DMS53 treated with DMSO at 0.1 percent for 48 hours (cell line): ENCODE measurements around the gene STXBP6.

Experiments
- DNase-seq: peaks from one replicate; lab custom pipeline; 2025; ENCODE audit not compliant: unreplicated experiment; lab: John Stamatoyannopoulos, UW

The STXBP6 gene

GRCh38 chr14:25049568-25050268 lies at the start of gene STXBP6:
STXBP6 (minus strand) TSS chr14:25050147; CDS start chr14:24974818, 75,329 bp downstream.
- peak; percentile 30 for DNase-seq

- DNase-seq: no peak
Measured at GRCh38 chr14:25097120-25097519, 47.2 kb upstream of the STXBP6 start.

GRCh38 chr14:25095736-25096437 lies 45.9 kb upstream of the STXBP6 start:
- no peak for DNase-seq

- no peak for DNase-seq
Measured at GRCh38 chr14:25094171-25094907, 44.4 kb upstream of the STXBP6 start.

GRCh38 chr14:25092258-25092740 lies 42.4 kb upstream of the STXBP6 start:
- no peak for DNase-seq

- DNase-seq: peak; percentile 1
Measured at GRCh38 chr14:25090716-25091454, 40.9 kb upstream of the STXBP6 start.

GRCh38 chr14:25090256-25090655 lies 40.3 kb upstream of the STXBP6 start:
- DNase-seq: no peak

GRCh38 chr14:25089496-25089895 lies 39.5 kb upstream of the STXBP6 start:
- no peak for DNase-seq

- no peak for DNase-seq
Measured at GRCh38 chr14:25086821-25087396, 37.0 kb upstream of the STXBP6 start.

- DNase-seq: no peak
Measured at GRCh38 chr14:25086081-25086480, 36.1 kb upstream of the STXBP6 start.

GRCh38 chr14:25080682-25081081 lies 30.7 kb upstream of the STXBP6 start:
- no peak for DNase-seq

GRCh38 chr14:25079311-25079710 lies 29.4 kb upstream of the STXBP6 start:
- no peak for DNase-seq

- no peak for DNase-seq
Measured at GRCh38 chr14:25074099-25074685, 24.2 kb upstream of the STXBP6 start.

- DNase-seq: no peak
Measured at GRCh38 chr14:25069879-25070278, 19.9 kb upstream of the STXBP6 start.

GRCh38 chr14:25067600-25067999 lies 17.7 kb upstream of the STXBP6 start:
- DNase-seq: no peak

- DNase-seq: no peak
Measured at GRCh38 chr14:25062022-25062321, 12.0 kb upstream of the STXBP6 start.

GRCh38 chr14:25056688-25057078 lies 6.7 kb upstream of the STXBP6 start:
- DNase-seq: no peak

- DNase-seq: no peak
Measured at GRCh38 chr14:25055992-25056687, 6.2 kb upstream of the STXBP6 start.

- no peak for DNase-seq
Measured at GRCh38 chr14:25055005-25055404, 5.1 kb upstream of the STXBP6 start.

GRCh38 chr14:25053585-25053984 lies 3.6 kb upstream of the STXBP6 start:
- no peak for DNase-seq
